CD4-positive, alpha-beta T cell (primary cell): ENCODE results near the gene PDE8A. TPM values are rescaled to one million over a fixed set of nuclear protein-coding genes. Genes with fewer than 3 reads are reported as not detected.

Source experiments
- ATAC-seq: fragments of 200-7000 bp; cut with Tn5 transposase; one replicate; pipeline ENCODE4 v1.10.0; 2022; ENCODE audit warnings: mild to moderate bottlenecking; ENCODE audit not compliant: poor library complexity
- CTCF ChIA-PET: fragments of 350-600 bp; sonication (Branson Sonifier 250); formaldehyde crosslinking; loops from one replicate; lab custom pipeline; 2021; ENCODE audit warnings: antibody characterized with exemption, inconsistent platforms; lab: Charles Lee
- POLR2A ChIA-PET: fragments of 350-600 bp; sonication (Branson Sonifier 250); formaldehyde crosslinking; loops from one replicate; lab custom pipeline; 2021; ENCODE audit warnings: antibody characterized with exemption, inconsistent platforms; lab: Charles Lee
- DNase-seq, 14 experiments: peaks; one replicate each; pipeline ENCODE4 v3.0.0-alpha.2; 2013 to 2020; ENCODE audit warnings: mixed read lengths in 2 of 14
- H3K27ac ChIP-seq, 2 donors: one replicate each; pipeline versions ENCODE4 v1.5.1 to v1.7.0; 2013; ENCODE audit warnings: low read length in 2 of 2, low read depth in 1 of 2, mild to moderate bottlenecking in 1 of 2
- H3K27me3 ChIP-seq, 2 experiments: 1 replicate in 1 of 2; 2 replicates in 1 of 2; pipeline versions ENCODE4 v1.6.1 to v1.7.0; 2013; ENCODE audit warnings: low read length in 2 of 2, control low read depth in 1 of 2, mild to moderate bottlenecking in 1 of 2, moderate library complexity in 1 of 2; ENCODE audit not compliant: insufficient read depth in 2 of 2, control insufficient read depth in 1 of 2
- H3K36me3 ChIP-seq: one replicate; pipeline ENCODE4 v1.6.1; 2013; ENCODE audit warnings: low read length, control low read depth; ENCODE audit not compliant: insufficient read depth
- H3K4me1 ChIP-seq: one replicate; pipeline ENCODE4 v1.6.1; 2013; ENCODE audit warnings: low read length, control low read depth; ENCODE audit not compliant: insufficient read depth
- H3K4me3 ChIP-seq: one replicate; pipeline ENCODE4 v1.5.1; 2013; ENCODE audit warnings: mild to moderate bottlenecking, low read length, moderate library complexity
- H3K9me3 ChIP-seq, 2 experiments: 1 replicate in 1 of 2; 2 replicates in 1 of 2; pipeline versions ENCODE4 v1.6.1 to v1.7.0; 2013; ENCODE audit warnings: low read length in 2 of 2, mild to moderate bottlenecking in 2 of 2, control low read depth in 1 of 2, moderate library complexity in 1 of 2; ENCODE audit not compliant: control insufficient read depth in 1 of 2, insufficient read depth in 1 of 2
- H3K27ac Mint-ChIP-seq: one replicate; pipeline ENCODE4 v1.8.0; 2020; ENCODE audit warnings: mixed read lengths
- H3K27me3 Mint-ChIP-seq: one replicate; pipeline ENCODE4 v1.8.0; 2021; ENCODE audit warnings: mixed read lengths
- H3K36me3 Mint-ChIP-seq: one replicate; pipeline ENCODE4 v1.8.0; 2021; ENCODE audit warnings: low read depth, mixed read lengths
- H3K4me1 Mint-ChIP-seq: one replicate; pipeline ENCODE4 v1.8.0; 2021; ENCODE audit warnings: low read depth, mixed read lengths
- H3K4me3 Mint-ChIP-seq: one replicate; pipeline ENCODE4 v1.8.0; 2020; ENCODE audit warnings: mild to moderate bottlenecking, mixed read lengths
- H3K9me3 Mint-ChIP-seq: one replicate; pipeline ENCODE4 v1.8.0; 2020; ENCODE audit warnings: mixed read lengths
- CTCF ChIP-seq: fragments of 200-600 bp; IDR thresholded peaks from one replicate; pipeline ENCODE4 v1.8.0; 2022; ENCODE audit warnings: antibody characterized with exemption, mild to moderate bottlenecking
- intact Hi-C, 2 experiments: fragments of 100-400 bp; cut with DNase I in 1 of 2; cut with micrococcal nuclease in 1 of 2; formaldehyde crosslinking; loops; one replicate each; pipeline versions ENCODE4 v1.15.1 to v1.9.0; 2023 to 2025; cut with DNase I, micrococcal nuclease
- total RNA-seq, 174 experiments: library from RNA in 2 of 174; stranded (reverse) in 2 of 174; gene quantifications; one replicate each; pipeline ENCODE4 v1.2.3 and lab custom pipeline; 2021 to 2026

PDE8A gene
- total RNA-seq, 2 experiments from 2014 or later = 29.8 to 34.3 TPM

GRCh38 chr15:85034276-85034675 lies 52.6 kb downstream of the PDE8A start:
- no peak for ATAC-seq
- intact Hi-C loops = no loop called here
- no peak for TF ChIP-seq CTCF

GRCh38 chr15:85035980-85036379 lies 54.3 kb downstream of the PDE8A start:
- Mint-ChIP-seq H3K4me1 (peaks cover 37% of the 10 kb centered on the region), H3K27me3 (no peaks in the 10 kb centered on the region), H3K27ac (no peak overlapping the region), H3K4me3 (no peak overlapping the region), H3K9me3 (no peaks in the 10 kb centered on the region), H3K36me3 (no peaks in the 10 kb centered on the region)
- Histone ChIP-seq H3K36me3 (no peaks in the 10 kb centered on the region), H3K9me3 (no peaks in the 10 kb centered on the region), H3K27me3 (no peaks in the 10 kb centered on the region), H3K27ac (no peak overlapping the region), H3K4me3 (no peak overlapping the region), H3K4me1 (peaks cover 14% of the 10 kb centered on the region)
- POLR2A ChIA-PET = interaction anchor here (0.9 kb wide), 1 partner anchor 55 kb away, joined by 6 read pairs; the partner anchor contains the start of gene PDE8A
- DNase-seq (no peak), ATAC-seq (no peak)
- intact Hi-C loops = no loop called here
- CTCF ChIA-PET = no interaction called here
- TF ChIP-seq CTCF = no peak

More at GRCh38 chr15:85034276-85034675, 52.6 kb downstream of the PDE8A start:
- Mint-ChIP-seq H3K27me3 (no peaks in the 10 kb centered on the region), H3K36me3 (no peaks in the 10 kb centered on the region), H3K4me3 (no peak overlapping the region), H3K27ac (no peak overlapping the region), H3K9me3 (no peaks in the 10 kb centered on the region), H3K4me1 (peaks cover 48% of the 10 kb centered on the region)
- DNase-seq = no peak
- no peaks in the 10 kb centered on the region for H3K36me3 ChIP-seq
- H3K27ac ChIP-seq = no peak overlapping the region
- no peaks in the 10 kb centered on the region for H3K9me3 ChIP-seq
- no peaks in the 10 kb centered on the region for H3K27me3 ChIP-seq
- POLR2A ChIA-PET = no interaction called here
- CTCF ChIA-PET = no interaction called here
- no peak overlapping the region for H3K4me3 ChIP-seq
- peaks cover 27% of the 10 kb centered on the region for H3K4me1 ChIP-seq

GRCh38 chr15:85036716-85037115 lies 55.1 kb downstream of the PDE8A start:
- no peaks in the 10 kb centered on the region for H3K9me3 ChIP-seq
- H3K27me3 ChIP-seq = no peaks in the 10 kb centered on the region
- intact Hi-C loops = no loop called here
- H3K4me3 ChIP-seq = no peak overlapping the region
- Mint-ChIP-seq H3K27ac (no peak overlapping the region), H3K4me3 (no peak overlapping the region), H3K9me3 (no peaks in the 10 kb centered on the region), H3K4me1 (peaks cover 29% of the 10 kb centered on the region), H3K36me3 (no peaks in the 10 kb centered on the region), H3K27me3 (no peaks in the 10 kb centered on the region)
- H3K4me1 ChIP-seq = peaks cover 7% of the 10 kb centered on the region
- POLR2A ChIA-PET = interaction anchor here (0.9 kb wide), 1 partner anchor 56 kb away, joined by 6 read pairs; the partner anchor contains the start of gene PDE8A
- no peak for ATAC-seq
- no peak for TF ChIP-seq CTCF
- H3K27ac ChIP-seq = no peak overlapping the region
- DNase-seq = no peak
- H3K36me3 ChIP-seq = no peaks in the 10 kb centered on the region
- CTCF ChIA-PET = no interaction called here
